ENCODE results near the gene ECE1.

ECE1 gene

GRCh38 chr1:21280482-21280881 lies 9.8 kb downstream of the ECE1 start:
- no peak overlapping the region for H3K4me3 ChIP-seq (ENCODE audit: low read depth, low read length)
- no peak for DNase-seq (ENCODE audit: low read depth, low spot score)
- ChIA-PET CTCF (interaction anchor here (1.1 to 11.6 kb wide), 8 partner anchors 8 to 89 kb away, joined by 3 to 155 read pairs (median 4); partner anchors contain the start of gene ECE1), POLR2A (interaction anchor here (1.8 kb wide), 1 partner anchor 18 kb away, joined by 9 read pairs; no protein-coding TSS in a partner anchor)
- TF ChIP-seq CTCF (IDR thresholded peaks at IDR 0.05; ENCODE audit: insufficient read depth, low read length, missing control alignments): no peak

- DNase-seq (ENCODE audit: low read depth, low spot score): no peak
- TF ChIP-seq CTCF (IDR thresholded peaks at IDR 0.05; ENCODE audit: insufficient read depth, low read length, missing control alignments): no peak
- POLR2A ChIA-PET: interaction anchor here (0.5 to 1.8 kb wide), 2 partner anchors 18 to 133 kb away, joined by 3 to 9 read pairs; no protein-coding TSS in a partner anchor
- CTCF ChIA-PET: interaction anchor here (1.1 to 11.6 kb wide), 9 partner anchors 9 to 89 kb away, joined by 3 to 155 read pairs (median 4); partner anchors contain the start of gene ECE1
- H3K4me3 ChIP-seq (ENCODE audit: low read depth, low read length): no peak overlapping the region
These were observed 10.2 kb downstream of the ECE1 start for GRCh38 chr1:21280011-21280471.

- ChIA-PET POLR2A (interaction anchor here (0.5 to 1.8 kb wide), 2 partner anchors 17 to 134 kb away, joined by 3 to 9 read pairs; no protein-coding TSS in a partner anchor), CTCF (interaction anchor here (0.7 to 11.6 kb wide), 11 partner anchors 8 to 90 kb away, joined by 3 to 155 read pairs (median 4); partner anchors contain the start of gene ECE1)
- H3K4me3 ChIP-seq (ENCODE audit: low read depth, low read length): no peak overlapping the region
- TF ChIP-seq CTCF (IDR thresholded peaks at IDR 0.05; ENCODE audit: insufficient read depth, low read length, missing control alignments): no peak
- DNase-seq (ENCODE audit: low read depth, low spot score): no peak
These were observed 11.1 kb downstream of the ECE1 start for GRCh38 chr1:21278860-21279845.

- CTCF ChIA-PET: interaction anchor here (0.7 to 11.6 kb wide), 5 partner anchors 7 to 59 kb away, joined by 3 to 155 read pairs (median 3); no protein-coding TSS in a partner anchor
- POLR2A ChIA-PET: no interaction called here
- TF ChIP-seq CTCF (IDR thresholded peaks at IDR 0.05; ENCODE audit: insufficient read depth, low read length, missing control alignments): no peak
- H3K4me3 ChIP-seq (ENCODE audit: low read depth, low read length): no peak overlapping the region
- DNase-seq (ENCODE audit: low read depth, low spot score): no peak
These were observed 11.9 kb downstream of the ECE1 start for GRCh38 chr1:21278208-21278859.

- DNase-seq (ENCODE audit: low read depth, low spot score): no peak
- POLR2A ChIA-PET: no interaction called here
- TF ChIP-seq CTCF (IDR thresholded peaks at IDR 0.05; ENCODE audit: insufficient read depth, low read length, missing control alignments): no peak
- no peak overlapping the region for H3K4me3 ChIP-seq (ENCODE audit: low read depth, low read length)
- CTCF ChIA-PET: interaction anchor here (1.2 to 11.6 kb wide), 2 partner anchors 6 to 60 kb away, joined by 3 to 155 read pairs; no protein-coding TSS in a partner anchor
These were observed 13.1 kb downstream of the ECE1 start for GRCh38 chr1:21277180-21277579.
